Activated naive CD4-positive, alpha-beta T cell (primary cell): Measurements from ENCODE around the gene DNAJC7.
"Not testable (repeated sequence)": the region's sequence is repeated elsewhere in the genome, so short reads cannot be mapped to it uniquely, and the experiment has no call there.

ENCODE experiments used
- DNase-seq, 4 experiments: peaks; one replicate each; lab custom pipeline; 2025; lab: John Stamatoyannopoulos, UW

Gene DNAJC7

DNA sequence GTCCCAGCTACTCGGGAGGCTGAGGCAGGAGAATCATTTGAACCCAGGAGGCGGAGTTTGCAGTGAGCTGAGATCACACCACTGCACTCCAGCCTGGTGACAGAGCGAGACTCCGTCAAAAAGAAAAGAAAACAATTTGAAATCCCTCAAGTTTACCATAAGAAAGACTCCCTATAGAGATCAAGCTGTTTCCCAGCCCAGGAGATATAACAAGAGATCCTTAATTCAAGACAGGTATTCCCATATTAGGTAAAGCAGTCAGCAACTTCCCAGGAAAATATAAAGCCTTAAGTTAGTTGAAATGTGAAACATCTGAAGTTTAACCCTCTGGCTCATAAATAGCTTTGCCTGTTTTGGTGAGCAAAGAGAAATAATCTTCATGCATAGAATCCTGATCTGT is 4.9 kb downstream of the DNAJC7 start:
- DNase-seq = not testable (repeated sequence)

DNA sequence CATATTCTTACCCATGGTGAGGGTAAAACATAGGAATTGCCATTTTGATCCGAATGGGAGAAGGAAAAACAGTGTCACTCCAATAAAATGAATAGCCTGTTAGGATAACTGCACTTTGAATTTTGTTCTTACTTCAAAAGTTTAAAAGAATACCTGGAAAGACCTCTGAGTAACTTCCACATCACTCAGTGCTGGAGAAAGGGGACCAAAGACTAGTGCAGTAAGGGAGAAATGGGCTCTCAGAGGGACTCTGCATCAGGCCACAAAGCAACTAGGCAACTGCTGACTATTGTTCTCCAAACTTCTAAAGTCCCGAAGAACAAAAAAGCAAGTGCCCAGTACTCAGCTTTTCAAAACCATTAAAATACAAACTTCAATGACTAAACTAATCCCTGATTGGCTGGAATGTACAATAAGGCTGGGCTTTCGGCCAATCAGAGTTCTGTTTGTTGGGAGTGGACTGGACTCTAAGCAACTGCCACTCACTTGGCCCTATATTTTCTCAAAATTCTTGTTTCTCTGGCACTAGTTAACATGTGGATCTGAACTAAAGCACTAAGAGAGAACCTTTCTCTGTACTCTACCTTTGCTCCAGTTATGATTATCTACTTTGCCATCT is 6.2 kb downstream of the DNAJC7 start:
- DNase-seq = no peak

DNA sequence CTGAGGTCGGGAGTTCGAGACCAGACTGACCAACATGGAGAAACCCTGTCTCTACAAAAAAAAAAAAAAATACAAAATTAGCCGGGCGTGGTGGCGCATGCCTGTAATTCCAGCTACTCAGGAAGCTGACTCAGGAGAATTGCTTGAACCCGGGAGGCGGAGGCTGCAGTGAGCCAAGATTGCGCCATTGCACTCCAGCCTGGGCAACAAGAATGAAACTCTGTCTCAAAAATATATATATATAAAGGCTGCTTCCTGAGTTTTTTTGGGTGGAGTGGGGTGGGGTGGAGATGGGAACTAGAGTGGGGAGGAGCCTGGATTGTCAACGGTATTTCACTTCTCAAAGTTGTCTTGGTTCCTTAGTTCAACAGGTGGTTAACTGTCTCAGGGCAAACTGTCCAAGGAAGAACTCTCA is 7.0 kb downstream of the DNAJC7 start:
- DNase-seq = not testable (repeated sequence)

DNA sequence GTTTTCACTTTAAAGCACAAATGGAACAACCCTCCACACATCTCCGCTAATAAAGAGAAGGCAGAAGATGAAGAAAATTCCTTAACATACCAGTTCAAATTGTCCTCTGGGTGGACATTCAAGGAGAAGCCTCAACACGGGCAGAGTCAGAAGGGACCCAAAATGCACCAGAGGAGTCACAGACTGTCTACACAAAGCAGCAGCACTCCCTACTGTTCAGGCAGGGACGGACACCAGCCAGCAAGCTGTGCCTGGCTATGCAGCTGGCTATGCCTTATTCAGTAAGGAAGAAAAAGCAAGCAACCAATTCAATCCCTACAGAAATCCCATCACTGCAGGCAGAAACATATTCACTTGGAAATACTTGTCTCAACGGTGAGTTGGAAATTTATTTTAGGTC is 8.1 kb downstream of the DNAJC7 start:
- no peak for DNase-seq

DNA sequence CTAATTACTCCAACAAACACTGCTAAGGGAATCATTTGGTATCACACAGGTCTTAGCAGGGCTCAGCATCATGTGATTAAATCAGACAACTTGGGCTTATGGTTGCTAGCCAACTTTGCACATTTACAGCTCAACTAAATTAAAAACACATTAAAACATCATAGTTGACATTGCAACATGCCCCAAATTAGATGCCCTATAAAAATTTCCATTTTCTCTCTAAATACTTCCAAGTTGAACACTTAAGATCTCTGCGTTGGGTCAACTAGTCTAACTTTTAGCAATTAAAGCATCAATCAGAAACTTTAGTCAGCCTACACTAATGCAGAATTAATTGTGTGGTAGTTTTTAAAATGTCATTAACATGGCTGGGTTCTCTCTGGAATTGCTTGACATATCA is 12.1 kb downstream of the DNAJC7 start:
- no peak for DNase-seq

DNA sequence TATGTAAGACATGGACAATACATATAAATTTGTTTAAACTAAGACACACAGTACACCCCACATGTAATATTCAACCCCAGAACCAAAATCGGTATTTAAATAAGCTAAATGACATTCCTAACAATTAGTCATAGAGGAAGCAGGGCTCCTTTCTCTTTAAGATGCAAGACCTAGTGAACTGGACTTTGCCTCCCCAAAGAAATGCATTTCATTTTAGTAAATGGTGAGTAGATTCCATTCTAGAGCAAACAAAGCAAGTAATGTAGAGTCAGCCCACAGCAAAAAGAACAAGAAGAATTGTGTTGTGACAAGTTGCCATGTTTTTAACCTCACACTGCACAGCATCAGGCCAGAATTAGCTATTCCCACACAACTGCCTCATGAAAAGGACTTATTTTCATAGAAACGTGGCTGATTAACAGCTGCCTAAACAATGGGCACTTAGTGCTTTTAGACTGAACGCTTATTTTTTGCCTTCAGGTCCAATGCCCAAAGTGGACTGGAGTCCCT is 14.4 kb downstream of the DNAJC7 start:
- DNase-seq = no peak

DNA sequence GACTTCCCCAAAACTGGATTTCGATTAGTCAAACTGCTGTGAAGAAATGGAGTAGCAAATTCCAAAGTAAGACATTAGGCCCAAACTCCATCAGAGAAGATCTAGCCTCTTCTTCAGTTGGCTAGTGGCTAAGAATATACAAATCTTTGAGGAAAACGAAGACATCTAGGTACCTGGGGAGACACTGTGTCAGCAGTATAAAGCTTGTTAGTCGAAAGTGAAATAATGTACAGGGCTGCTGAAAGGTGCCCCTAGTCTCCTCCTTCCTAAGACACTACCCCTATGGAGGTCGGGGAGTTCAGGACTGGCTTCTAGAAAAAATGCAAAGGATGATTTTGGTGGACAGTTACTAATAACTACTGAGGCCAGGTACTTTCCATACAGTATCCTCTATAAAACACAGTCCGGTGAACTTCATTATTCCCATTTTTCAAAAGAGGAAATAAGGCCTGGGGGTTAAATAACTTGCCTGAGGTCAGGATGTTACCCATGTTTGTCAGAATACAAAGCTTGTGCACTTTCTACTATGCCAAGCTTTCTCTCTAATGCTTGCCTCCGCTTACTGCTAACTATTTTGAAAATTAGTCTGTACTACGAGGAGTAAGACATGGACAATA is 15.0 kb downstream of the DNAJC7 start:
- DNase-seq = no peak

DNA sequence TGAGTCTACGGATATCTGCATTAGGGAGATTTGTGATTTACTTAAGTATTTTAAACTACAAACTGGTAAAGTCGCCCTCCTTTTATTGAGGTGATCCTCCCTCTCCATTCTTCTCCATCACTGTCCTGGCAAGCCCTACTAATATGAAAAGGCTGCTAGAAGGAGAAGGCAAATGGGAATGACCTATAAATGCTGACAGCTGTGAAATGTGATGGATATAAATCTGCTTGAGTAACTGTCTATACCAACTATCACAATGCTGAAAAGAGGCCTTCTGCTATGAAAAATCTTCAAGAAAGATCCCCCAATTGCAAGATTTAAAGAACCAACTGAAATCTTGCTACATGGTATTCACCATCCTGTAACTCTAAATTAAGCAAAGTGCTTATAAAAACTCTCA is 15.5 kb downstream of the DNAJC7 start:
- no peak for DNase-seq

DNA sequence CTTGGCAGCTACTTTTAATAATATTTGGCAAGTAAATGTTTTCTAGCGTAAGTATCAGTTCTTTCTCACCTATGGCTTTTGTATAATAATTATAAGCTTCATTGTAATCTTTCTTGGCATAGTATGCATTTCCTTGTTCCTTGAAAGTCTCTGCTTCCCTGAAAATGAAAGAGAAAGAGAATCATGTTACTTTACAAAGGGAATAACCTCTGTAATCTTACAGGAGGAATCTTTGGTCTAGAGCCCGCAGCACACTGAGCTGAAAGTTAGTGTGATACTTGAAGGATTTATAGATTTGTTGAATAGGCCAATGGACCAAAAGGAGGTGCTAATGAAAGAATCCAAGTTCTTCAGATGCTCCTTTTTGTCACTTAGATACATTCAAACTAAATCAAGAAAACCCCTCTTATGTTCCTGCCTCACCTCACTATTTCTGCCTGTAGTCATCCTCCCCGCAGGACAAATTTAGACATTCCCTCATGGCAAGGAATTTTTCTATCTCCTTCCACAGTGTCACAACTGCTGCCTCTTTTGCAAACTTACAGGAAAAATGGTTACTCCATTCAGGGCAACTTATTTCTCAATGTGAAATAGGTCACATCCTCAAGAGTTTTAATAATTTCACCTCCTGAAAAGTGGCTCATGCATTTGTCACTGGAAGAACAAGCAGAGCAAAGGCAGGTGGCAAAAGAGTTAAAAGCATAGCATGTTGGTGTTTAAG is 16.7 kb downstream of the DNAJC7 start:
- no peak for DNase-seq

DNA sequence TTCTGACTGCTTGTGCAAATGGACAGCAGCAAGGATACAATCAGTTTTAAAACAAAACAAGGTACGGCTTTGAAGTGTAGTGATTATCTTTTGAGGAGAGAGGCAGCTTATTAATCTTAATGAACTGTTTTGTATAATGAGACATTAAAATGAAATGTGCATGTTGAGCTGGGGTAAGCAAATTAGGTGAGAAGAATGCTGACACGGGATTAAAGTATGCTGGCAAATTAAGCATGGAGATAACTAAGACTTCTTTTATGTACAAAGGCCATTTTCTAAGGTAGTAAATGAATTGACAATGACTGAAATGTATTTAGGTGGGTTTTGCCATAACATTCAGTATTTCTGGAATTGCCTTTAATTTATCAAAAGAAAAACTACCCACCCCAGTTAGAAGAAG is 18.7 kb downstream of the DNAJC7 start:
- no peak for DNase-seq

DNA sequence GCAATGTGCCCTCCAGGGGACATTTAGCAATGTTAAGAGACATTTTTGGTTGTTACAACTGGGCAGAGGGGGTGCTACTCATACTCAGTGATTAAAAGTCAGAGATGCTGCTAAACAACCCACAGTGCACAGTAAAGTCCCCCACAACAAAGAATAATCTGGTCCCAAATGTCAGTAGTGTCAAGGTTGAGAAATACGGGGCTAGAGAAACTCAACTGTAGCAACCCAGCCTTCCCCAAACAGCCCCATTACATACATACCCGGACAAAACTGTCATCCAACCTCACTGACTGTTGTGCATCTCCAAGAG is 20.4 kb downstream of the DNAJC7 start:
- DNase-seq = no peak

DNA sequence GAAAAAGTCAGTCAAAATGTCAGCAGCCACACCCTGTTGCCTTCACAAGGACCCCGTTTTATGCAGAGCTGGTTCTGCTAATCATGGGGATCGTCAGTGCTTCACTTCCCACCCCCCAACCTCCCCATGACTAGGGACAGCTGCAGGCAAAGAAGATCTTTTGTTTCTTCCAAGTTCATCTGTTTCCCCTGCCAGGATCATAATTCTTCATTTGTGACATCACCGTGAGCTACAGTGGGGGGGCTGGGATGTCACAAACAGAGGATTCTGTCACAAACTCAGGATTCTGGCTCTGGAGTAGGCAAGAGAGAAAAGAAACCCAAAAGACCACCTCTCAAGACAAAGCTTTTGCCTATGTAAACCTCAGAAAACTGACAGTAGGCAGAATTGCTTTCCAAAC is 24.7 kb downstream of the DNAJC7 start:
- DNase-seq = no peak

DNA sequence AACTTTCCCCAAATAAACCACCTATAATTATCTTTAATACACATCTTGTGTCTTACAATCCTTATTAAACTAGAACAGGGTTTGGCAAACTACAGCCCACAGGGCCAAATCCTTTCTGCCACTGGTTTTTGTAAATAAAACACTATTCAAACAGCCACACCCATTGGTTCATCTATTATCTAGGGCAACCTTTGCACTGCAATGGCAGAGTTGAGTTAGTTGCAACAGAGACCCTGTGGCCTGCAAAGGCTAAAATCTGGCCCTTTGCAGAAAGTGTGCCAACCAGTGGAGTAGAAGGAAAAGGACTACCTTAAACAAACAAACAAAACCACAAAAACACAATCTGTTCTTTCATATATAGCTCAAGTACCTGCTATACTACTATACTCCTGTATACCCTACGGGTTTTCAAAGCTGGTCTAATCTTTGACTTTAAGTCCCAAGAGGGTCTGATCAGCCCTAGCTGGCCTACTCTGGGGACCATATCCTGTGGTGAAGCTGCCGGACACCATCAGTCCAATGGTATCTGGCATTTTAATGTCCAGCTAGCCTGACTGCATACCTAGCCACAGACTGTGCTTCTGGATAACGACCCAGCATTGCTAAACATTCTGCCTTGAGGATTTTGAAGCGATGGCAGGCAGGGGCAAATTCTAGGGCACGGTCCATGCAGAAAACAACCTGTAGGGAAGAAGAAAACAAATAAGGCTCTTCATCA is 27.4 kb downstream of the DNAJC7 start:
- no peak for DNase-seq

DNA sequence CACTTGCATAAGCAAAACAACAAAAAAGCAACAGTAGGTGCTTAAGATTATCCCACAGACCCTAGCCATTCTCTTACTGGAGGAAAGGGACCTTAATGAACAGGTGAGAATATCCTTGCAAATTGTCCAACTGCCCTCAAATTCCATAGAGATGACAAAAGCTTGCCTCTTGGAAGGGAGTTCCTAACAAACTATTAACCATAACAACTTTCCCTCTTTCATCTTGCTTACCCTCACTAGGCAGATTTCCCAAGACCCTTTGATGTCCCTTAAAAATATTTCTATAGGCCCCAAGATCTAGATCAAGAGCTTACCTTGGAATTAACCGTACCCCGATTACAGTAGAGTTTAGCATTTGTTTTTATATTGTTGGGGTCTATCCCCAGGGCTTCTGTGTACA is 28.8 kb downstream of the DNAJC7 start:
- DNase-seq = no peak

DNA sequence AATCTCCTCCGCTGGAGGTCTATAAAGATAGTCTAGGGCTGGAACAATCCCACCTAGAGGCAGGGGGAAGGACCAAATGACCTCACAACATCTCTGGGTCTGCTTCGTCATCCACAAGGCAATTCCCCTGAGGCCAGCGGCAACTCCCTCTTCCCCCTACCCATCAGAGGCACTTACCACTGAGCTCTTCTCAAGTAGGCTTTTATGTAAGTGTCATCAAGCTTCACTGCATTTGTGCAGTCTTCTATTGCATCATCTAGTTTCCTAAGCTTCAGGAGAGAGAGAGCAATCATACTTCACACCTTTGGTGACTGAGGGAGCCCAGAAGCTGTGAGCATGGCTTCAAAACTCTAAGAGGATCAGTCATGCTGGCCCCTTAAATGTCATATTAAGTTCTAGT is 29.6 kb downstream of the DNAJC7 start:
- DNase-seq = no peak

DNA sequence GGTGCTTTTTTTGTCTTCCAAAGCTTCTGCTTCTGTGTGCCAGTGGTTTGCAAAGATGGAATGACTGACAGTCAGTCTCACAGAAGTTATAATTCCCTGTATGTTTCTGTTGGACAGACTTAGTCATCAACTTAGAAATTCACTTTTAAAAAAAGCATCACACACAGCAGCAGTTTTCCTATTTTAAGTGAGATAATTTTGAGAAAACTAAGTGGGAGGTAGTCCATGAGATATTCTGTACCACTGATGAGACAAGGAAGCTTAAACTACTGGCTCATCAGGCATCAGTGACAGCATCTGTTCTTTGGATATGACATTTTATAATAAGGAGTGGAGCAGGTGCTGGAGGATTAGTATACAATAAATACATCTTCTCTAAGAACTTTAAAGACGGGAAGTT is 30.6 kb downstream of the DNAJC7 start:
- no peak for DNase-seq

DNA sequence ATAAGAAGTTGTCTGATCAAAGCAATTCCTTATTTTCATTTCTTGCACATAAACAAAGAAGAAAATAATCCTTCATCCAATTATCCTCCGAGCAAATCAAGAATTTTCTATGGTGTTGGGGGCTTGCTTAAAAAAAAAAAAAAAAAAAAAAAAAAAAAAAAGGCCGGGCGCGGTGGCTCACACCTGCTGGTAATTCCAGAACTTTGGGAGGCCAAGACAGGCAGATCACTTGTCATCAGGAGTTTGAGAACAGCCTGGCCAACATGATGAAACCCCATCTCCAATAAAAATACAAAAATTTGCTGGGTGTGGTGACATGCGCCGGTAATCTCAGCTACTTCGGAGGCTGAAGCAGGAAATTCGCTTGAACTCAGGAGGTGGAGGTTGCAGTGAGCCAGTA is 31.3 kb downstream of the DNAJC7 start:
- no peak for DNase-seq

DNA sequence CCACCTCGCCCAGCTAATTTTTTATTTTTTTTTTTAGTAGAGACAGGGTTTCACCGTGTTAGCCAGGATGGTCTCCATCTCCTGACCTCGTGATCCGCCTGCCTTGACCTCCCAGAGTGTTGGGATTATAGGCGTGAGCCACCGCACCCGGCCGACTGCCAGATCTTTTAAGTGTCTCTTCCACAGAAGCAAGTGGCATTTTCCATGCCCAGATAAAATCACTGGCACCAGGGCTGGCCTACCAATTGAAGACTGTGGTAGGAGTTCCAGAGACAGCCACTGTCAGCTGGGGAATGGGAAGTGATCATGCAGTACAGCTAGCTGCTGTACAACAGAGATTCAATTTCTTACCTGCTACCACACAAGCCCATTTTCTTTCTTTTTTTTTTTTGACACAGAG is 32.8 kb downstream of the DNAJC7 start:
- DNase-seq = no peak

DNA sequence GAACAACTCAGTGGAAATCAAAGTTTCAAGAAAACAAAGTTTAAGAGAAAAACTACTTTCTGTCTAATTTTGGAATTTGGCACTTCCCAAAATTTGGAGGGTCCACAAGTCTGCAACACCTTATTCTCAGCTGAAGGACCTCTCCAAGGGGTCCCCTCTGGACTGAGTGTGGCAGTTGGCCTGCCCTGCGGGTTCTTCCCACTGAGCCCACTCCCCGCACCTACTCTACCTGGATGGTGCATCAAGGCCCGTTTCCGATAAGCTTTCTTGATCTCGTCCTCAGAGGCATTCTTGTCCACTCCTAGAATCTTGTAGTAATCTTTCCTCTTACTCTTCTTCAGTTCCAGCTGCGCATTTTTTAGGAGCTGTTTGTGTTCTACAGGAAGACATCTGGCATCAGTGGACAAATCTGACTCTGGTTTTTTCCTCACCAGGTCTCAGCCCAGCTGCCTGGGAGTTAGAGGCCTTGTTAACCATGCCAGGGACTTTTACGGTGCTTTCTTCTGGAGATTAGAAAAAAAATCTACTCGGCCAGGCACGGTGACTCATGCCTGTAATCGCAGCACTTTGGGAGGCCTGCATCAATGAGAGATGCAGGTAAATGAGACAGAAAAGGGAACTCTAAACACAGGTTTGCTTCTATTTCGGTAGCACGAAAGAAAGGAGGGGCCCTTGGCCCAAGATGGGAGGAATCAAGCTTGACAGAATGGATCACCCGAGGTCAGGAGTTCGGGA is 35.0 kb downstream of the DNAJC7 start:
- no peak for DNase-seq

DNA sequence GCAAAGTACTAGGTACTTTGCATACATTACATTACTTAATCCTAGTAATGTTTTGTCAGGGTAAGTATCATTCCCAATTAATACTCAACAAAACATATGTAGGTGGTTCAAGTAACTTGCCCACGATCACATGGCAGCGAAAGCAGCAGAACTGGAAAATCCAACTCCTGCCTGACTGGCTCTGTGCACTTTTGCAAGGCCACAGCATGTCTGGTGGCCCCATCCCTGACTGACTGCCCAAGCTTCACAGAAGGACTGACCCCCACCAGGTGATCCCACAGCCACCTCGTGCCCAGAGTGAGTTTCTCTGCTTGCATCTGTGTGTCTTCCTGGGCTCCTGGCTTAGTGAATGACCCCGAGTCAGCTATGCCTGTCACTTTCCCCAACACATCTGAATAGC is 39.2 kb downstream of the DNAJC7 start:
- DNase-seq = no peak

DNA sequence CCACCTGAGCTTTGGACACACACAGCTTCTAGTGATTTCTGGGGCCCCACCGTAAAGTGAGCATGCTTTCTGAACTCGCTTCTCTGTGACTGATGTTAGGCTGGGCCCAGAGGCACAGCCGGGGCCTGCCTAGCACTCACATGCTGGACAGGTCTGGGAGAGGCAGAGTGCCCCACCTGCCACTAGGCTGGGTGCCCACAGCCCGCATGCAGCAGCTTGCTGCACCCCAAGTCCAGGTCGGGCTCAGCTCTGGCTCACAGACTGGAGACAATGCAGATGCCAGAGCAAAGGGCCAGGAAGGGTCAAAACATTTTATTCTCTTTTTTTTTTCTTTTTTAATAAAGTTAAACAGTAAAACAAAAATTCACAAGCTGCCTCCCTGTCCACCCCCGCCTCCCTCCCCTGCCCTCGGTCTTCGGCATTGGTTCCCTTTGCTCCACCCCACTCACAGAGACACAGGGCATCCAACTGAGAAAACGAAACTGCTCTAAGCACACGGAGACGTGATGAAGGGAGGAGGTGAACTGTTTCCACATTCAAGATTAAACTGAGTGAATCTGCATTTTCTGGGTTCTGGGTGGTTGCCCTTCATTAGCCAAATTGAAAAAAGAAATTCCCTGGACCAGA is 41.0 kb downstream of the DNAJC7 start:
- no peak for DNase-seq
